ENCODE results near the gene RAPGEF2.
"Not testable (repeated sequence)": the region's sequence is repeated elsewhere in the genome, so short reads cannot be mapped to it uniquely, and the experiment has no call there.

Gene RAPGEF2

DNA sequence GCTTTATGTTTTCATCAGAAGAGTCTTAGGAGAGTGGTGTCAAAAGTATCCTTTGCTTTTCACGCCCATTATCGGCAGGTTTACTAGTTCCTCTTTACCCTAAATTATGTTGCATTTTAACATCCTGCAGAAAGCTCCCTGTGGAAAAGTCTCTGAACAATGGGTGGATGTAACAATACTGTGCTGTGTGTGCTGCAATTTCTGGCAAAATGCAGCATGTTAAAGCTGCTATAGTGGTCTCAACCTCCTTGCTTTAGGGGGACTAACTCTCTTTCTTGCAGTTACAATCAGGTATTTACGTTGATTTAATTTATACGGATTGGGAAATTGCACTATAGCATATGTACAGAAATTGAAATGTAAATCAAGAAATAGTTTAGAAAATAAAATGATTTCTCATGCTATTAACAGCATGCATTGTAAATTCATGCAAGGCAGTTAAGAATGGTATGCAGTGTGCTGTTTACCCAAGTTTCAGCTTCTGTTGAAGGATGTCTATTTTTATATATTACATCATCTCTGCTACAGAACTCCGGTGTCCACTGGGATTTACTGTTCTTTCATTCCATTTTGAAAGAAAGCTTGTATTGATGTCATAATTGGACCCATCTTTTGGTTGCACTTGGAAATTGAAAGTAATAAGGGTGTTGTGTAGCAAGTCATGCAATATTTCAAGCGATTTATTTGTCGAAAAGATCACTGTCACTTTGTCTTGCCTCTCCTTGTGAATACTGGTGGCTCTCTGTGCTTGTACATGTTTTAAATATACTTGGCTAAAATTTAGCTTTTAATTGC lies 145.7 kb downstream of the RAPGEF2 start:
- DNase-seq = peak; percentile 86

DNA sequence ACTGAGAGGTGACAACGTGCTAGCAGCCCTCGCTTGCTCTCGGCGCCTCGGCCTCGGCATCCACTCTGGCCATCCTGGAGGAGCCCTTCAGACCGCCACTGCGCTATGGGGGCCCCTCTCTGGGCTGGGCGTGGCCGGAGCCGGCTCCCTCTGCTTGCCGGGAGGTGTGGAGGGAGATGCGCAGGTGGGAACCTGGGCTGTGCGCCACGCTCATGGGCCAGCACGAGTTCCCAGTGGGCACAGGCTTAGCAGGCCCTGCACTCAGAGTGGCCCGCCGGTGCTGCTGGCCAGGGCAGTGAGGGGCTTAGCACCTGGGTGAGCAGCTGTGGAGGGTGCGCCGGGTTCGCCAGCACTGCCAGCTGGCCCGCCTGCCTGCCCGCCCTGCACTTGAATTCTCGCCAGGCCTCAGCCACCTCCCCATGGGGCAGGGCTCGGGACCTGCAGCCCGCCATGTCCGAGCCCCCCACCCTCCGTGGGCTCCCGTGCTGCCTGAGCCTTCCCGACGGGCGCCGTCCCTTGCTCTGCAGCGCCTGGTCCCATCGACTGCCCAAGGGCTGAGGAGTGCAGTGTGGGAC lies 148.0 kb downstream of the RAPGEF2 start:
- no peak for DNase-seq

DNA sequence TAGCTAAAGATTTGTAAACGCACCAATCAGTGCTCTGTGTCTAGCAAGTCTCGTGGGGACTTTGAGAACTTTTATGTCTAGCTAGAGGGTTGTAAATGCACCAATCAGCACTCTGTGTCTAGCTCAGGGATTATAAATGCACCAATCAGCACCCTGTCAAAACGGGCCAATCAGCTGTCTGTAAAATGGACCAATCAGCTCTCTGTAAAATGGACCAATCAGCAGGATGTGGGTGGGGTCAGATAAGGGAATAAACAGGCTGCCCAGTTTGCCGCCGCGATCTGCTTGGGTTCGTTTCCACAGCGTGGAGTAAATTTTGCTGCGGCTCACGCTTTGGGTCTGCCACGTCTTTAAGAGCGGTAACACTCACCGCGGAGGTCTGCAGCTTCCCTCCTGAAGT lies 148.7 kb downstream of the RAPGEF2 start:
- not testable (repeated sequence) for DNase-seq

DNA sequence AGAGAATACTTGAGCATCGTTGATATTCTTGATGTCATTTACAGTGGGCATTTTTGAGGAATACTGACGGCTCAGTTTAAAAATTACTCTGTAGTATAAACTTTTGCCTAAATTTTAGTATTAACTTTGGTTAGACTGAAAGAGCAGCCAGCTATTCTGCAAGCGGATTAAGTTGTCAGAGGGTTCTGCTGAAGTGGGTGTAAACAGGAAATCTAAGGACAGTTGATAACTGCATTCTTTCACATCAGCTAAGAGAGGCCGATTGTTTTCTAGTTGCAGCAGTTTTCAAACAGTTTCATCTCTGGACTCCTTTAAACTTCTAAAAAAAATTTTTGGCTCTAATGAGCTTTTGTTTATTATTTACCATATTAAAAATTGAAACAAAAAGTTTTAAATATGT lies 149.6 kb downstream of the RAPGEF2 start:
- DNase-seq = no peak

DNA sequence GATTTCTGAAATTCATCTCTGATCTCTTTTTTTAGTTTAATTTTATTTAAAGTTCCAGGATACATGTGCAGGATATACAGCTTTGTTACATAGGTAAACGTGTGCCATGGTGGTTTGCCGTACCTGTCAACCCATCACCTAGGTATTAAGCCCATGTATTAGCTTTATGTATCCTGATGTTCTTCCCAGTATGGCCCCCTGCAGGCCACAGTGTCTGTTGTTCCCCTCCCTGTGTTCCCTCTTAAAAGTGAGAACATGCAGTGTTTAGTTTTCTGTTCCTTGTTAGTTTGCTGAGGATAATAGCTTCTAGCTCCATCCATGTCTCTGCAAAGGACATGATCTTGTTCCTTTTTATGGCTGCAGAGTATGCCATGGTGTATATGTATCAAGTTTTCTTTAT lies 153.2 kb downstream of the RAPGEF2 start:
- no peak for DNase-seq

DNA sequence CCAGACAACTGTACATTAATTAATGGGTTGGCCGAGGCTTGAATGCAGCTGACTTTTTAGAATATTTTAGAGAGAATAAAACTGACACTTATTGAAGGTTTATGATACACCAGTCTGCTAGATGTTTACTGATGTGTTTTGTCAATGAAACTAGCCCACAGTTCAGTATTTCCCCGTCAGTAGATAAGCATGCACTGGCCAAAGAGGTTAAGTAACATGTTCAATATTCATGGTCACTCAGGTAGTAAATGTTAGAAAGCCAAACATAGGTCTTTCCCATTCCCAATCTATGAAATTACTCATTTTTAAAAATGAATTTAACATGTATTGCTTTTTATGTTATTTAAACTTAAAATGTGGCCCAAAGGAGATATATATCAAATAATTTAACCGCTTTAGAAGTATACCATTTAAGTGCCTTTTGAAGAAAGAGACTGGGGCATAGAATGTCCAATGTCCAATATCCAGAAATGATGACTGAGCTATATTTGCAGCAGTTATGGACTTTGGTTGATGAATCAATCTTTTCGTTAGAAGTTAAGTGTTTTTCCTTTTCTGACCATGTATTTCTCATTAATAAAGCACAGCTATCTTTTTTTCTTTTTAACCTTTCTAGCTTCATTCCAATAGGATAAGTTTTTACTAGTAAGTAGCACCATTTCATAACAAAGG lies 156.1 kb downstream of the RAPGEF2 start:
- DNase-seq = no peak

DNA sequence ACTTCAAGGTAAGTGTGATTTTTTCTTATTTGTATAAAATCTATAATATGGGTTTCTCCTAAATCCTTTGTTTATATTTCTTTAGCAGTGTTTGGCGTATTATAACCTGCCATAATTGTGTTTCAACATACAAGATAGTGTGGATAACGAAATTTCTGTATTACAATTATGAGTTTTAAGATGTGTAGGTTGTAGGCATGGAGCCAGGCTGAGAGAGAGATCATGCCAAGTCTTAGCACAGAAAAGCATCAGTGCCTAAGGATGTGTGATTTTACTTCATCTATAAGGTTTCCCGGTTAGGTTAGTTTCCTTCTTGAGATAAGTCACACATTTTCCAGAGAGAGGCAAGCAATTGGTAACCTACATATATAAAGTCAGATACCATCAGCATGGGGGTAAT lies 161.2 kb downstream of the RAPGEF2 start:
- no peak for DNase-seq

DNA sequence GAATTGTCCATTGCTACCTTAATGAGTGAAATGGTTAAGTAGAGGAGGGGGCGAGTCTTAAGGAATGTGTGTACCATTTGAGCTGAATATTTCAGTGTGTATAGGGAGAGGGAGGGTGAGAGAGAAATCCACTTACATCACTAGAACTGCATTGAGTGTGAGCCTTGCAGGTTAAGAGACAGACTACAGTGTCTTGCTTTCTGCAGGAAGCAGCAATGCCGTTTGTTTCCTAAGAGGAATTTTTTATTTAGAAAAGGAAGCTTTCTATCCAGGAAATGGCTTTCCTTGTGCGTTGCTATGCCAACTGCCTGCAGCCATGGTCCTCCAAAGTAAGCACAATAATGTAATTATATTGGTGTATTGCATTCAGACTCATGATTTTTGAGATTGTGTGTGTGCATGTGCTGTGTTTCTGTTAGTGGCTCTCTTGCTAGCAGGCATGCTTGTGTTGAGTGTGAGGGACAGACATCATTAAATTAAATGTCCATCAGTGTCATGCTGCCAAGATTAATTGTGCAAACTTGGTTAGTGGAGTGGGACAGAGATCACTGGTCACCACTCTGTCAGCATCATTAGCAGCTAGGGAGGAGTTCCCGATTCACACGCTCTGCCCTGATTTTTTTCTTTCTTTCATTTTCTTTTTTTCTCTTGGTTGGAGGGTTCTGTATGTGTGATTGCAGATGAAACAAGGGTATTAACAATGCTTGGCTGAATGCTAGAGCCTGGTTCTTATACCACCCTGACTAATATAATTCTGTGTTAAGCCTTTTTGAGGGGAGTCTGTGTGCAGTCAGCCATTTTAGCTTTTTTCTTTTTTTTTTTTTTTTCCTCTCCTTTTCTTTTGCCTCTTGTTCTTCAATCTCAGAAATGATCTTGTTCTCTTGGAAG lies 164.3 kb downstream of the RAPGEF2 start:
- DNase-seq = no peak

DNA sequence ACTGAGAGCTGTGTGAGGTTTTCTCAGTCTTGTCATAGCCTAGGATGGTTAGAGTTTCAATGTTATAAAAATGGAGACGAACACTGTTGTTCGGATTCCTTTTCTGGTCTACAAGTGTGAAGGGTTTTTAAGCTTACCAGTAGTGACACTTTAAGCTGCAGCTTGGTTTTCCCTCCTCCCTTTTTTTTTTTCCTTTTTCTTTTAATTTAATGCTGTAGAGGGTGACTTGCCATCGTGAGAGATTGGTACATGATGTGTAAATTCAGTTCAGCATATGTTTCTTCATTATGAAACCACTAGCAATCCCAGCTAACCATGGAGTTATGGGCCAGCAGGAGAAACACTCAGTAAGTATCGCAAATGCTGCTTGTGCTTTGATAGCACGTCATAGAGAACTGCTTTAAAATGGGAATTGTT lies 165.0 kb downstream of the RAPGEF2 start:
- DNase-seq = no peak

DNA sequence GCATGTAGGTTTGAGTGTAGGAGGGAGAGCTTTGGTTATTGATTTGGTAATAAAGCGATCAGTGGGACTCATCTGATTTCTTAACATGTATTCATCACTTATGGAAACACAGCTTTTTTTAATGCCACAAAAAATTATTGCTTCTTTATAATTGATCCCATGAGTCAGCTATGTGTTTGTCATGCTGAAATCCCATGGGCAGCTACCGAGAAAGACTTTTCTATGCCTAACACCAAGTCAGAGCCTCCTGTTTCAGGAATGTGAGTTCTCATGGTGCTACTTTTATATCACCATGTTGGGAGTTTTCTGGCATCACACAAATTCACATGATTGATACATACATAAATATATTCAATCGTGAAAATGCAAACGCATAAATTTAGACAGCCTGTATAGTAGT lies 165.7 kb downstream of the RAPGEF2 start:
- peak; percentile 44 for DNase-seq

DNA sequence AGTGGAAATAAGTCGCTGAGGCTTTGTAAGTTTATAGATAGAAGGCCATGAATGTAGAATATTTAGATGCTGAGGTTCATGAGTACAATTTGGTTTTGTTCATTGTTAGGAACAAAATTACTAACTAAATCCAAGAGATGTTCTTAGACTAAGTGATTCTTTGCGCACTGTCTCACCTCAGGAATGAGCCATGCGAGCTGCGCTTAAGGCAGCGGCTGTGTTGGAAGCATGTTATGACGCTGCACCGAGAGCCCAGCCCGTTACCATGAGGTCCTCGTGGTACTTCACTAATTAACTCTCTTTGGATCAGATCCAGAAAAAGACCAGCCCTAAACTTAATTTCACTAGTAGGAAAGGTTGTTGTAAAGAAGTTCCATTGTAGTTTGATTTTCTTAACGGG lies 166.2 kb downstream of the RAPGEF2 start:
- no peak for DNase-seq

DNA sequence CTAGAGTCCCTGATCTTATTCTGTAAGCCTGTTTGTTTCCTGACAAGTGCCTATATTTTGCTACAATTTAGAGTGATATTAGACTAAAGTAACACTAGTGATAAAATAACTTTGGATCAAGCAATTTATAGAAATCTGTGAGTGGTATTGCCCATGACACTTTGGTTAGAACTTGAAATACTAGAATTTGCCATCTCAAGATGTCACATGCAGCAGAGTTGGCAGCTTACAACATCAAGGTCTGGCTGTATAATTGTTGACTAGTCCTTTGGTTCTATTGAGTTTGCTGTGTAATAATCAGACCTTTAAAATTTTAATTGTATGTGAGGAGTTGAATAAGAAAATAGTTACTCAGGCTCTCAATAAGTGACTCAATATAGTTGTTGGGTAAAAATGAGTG lies 167.1 kb downstream of the RAPGEF2 start:
- no peak for DNase-seq

DNA sequence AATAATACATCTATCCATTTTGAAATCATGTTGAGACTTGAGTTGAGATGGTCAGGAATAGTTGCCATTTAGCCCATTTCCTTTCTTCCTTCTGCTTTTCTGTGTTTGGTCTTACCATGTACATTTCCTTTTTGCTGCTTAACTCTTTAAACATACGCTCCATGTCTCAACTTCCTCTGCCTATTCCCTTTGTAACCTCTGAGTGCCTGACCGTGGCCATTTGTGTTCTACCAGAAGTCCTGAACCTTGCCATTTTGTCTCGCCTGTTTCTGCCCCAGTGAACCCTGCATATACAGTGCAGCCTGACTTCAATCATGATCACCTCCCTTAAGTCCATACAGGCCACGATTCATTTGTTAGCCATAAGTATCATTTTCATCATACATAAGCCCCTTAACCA lies 169.0 kb downstream of the RAPGEF2 start:
- no peak for DNase-seq

DNA sequence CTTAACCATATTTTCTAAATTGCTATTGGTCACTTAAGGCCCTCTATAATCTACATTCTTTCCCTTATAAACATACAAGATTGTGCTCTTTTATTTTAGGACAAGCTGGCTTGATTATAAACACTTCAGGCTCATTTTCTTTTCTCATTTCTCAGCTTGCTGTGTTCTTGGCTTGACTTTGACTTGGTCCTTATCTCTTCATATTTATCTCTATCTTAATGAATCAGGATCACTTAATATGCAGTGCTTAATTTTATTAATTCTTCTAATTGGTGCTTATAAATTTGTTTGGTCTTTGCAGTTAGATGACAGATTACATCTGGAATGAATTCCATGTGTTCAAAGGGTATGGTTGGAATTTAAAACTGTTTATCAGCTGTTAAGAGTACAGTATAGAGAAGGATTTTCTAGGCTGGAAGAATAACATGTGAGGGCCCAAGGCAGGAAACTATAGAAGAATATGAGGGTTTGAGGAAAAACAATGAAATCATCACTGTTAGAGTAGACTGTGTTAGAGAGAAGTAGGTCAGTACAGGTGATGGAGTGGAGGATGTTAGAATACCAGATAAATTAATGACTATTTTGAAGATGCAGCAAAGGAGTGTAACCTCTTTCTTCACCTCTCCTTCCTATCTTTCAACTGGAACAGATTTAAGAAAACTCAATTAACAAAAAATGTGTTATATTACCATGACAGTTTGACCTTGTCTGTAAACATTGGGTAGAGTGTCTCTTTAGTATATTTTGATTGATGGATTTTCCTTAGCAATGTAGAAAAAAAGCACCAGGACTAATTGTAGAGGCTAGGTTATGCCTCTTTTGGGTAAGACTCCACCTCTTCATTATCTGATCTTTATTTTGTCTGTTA lies 169.6 kb downstream of the RAPGEF2 start:
- DNase-seq = no peak

DNA sequence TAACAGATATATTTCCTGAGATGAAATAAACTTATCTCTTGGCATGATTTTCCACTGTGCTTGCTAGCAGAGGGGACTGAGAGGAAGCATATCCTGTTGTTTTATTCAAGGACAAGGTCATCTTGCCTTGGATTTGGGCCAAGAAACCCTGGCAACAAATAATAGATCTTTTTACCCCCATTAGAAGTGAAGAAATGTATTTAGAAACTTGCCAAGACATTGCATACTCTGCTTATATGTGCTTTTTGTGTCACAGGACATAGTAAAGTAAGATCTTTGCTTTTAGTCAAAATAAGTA lies 170.2 kb downstream of the RAPGEF2 start:
- peak; percentile 51 for DNase-seq

DNA sequence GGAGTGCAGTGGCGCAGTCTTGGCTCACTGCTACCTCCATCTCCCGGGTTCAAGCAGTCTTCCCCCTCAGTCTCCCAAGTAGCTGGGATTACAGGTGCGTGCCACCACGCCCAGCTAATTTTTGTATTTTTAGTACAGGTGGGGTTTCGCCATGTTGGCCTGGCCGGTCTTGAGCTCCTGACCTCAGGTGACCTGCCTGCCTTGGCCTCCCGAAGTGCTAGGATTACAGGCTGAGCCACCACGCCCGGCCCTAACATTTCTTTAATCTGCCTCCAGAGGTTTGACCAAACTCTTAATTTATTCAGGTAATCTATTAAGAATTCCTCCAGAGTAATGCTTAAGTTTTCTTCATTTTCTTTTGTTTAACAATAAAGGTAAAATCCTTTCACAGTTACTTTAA lies 171.0 kb downstream of the RAPGEF2 start:
- DNase-seq = no peak

DNA sequence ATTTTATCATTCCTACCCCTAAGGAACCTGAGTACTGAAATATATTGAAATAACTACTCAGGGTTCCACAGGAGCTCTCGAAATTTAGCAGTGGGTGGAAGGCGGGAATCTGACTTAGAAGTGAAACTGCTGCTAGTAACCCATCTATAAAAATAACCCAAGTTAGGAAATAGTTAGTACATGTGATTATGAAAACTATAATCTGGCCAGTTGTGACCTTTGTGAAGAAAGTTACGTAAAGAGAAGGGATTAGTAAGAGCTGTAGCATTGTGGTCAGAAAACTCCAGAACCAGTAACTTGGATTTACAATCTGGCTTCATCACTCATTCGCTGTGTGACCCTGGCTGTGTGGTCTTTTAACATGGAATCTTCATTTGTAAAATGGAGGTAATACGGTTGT lies 175.5 kb downstream of the RAPGEF2 start:
- no peak for DNase-seq

DNA sequence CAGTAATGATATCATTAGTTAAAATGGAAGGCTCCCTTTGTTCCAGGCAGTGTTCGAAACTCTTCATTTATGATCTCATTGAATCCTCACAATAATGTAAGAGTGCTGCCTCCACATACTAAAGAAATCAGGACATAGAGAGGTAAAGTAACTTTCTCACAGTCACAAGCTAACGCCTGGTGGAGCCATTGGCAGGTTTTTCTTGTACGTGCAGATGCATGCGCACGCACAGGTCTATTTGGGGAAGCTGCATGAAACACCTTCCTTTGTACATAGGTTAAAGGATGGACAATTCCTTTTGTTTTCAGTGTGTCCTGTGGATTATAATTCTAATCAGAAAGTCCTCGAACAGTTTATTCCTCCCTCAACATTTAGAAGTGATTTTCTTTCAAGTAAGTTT lies 176.2 kb downstream of the RAPGEF2 start:
- no peak for DNase-seq

DNA sequence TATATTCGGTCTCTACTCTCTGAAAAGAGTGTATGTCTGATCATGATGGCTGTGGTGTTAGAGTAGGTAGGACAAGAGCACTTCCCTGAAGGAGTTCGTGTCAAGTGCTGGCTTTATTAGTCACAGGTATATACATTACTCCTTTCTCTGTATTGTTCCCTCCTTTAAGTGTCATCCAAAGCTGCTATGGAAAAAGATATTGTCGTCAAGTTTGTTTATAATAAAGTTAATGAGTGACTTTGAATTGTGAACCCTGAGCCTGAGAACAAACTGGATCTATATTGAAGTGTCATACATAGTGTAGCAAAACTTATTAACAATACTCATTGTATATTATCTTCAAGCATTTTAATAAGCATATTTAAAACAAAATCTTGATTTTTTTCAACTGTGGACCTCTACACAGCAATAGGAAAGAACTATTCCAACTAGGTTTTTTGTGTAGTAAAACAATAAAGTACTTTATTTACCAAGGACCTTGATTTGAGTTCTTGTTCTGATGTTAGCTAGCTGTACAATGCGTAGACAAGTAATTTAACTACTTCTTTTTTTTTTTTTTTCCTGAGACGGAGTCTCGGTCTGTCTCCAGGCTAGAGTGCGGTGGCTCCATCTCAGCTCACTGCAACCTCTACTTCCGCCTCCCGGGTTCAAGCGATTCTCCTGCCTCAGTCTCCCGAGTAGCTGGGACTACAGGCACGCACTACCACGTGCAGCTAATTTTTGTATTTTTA lies 177.7 kb downstream of the RAPGEF2 start:
- DNase-seq = no peak

DNA sequence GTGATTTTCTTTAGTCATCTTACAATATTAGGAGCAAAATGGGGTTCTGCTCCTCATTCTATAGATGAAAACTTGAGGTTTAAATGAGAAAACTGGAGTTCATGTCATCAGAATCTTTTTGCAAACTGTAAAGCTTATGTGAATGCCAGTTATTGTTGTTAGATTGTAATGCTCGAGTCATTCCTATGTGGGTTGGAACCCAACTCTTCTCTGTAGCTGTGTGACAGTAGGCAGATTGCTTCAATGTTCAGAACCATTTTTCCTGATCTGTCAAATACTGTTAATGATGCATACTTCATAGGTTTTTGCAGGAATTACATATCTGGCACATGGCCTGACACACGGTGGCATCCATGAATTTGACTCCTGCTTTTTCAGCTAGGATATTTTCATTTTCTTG lies 178.9 kb downstream of the RAPGEF2 start:
- peak; percentile 48 for DNase-seq

DNA sequence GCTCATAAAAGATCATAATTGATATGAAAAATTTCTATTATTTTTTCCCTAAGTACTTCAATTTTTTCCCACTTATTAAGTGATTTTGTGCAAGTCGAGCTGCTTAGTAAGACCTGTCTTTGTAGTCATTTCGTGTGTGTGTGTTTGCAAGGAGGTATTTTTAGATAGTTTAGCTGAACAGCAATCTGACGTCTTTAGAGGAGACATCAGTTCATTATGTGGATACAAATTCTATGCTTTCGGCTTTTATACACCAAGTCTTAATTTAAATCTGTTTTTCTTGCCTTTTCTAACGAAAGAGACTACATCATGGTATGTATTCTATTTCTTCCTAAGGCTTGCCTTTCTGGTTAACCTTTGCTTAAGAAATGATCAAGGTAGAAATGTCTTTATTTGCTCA lies 179.4 kb downstream of the RAPGEF2 start:
- DNase-seq = no peak

DNA sequence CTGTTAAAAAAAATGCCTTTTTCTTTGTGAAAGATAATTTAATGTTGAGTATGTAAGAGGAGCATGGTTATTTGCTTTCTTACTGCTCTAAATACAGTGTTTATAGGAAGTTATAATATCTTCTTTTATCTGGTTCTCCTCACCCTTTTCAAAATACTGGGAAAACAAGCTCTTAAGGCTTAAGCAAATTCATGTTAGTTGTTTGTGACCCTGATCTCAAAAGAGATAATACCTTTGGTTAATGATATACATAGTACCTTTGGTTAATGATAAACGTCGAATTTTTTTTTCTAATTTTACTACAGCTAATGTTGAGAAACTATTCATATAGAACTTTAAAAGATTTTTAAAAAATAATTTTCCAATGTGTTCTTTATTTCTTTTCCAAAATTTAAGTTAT lies 180.1 kb downstream of the RAPGEF2 start:
- DNase-seq = no peak

Data from fibroblast of skin of right quadriceps (primary cell).